ENCODE data around the gene YWHAG.
A peak's percentile ranks its signal among the peaks of the same experiment; 100 is the strongest.
"Not testable (repeated sequence)": the region's sequence is repeated elsewhere in the genome, so short reads cannot be mapped to it uniquely, and the experiment has no call there.

The YWHAG gene

GRCh38 chr7:76292911-76293310, 65.9 kb downstream of the YWHAG start:
- DNase-seq, result not testable (repeated sequence)

GRCh38 chr7:76292213-76292573, 66.6 kb downstream of the YWHAG start:
- DNase-seq, result peak; percentile 29

DNA sequence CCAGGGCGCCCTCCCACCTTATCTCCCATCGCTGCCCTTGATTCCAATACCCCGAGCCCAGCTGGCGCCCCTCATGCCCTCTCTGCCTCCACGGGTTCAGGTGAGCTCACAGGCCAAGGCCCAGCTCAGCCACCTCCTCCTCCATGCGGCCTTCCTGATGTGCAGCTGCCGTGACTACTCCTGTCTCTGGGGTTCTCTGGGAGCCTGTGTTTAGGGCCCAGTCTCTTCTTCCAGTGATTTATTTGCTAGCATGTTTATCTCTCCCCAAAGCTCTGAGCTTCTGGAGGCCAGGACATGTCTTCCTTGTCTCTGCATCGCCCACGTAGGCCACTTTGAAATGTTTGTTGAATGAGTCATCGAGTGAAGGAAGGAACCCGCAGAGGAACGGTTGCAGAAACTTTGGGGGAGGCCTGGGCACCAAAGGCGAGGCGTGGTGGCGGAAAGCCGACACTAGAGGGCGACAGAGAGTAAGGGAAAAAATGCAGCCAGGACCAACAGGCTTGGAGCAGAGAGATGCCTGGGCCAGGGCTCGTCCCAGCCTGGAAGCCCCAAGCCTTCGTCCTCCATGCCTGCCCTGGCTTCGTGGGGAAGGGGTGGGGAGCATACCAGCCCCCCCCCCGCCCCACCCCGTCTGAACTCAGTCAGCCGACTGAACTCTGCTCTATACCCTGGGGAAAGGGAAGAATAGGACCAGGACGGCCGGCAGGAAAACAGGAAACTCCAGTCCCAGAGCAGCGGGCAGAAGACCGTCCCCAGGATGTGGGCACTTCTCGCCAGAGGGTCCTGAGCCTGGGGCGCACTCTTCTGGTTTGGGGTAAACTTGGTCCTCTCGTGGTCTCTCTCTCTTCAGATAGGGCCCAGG, 67.2 kb downstream of the YWHAG start:
- peak; percentile 89 for DNase-seq

DNA sequence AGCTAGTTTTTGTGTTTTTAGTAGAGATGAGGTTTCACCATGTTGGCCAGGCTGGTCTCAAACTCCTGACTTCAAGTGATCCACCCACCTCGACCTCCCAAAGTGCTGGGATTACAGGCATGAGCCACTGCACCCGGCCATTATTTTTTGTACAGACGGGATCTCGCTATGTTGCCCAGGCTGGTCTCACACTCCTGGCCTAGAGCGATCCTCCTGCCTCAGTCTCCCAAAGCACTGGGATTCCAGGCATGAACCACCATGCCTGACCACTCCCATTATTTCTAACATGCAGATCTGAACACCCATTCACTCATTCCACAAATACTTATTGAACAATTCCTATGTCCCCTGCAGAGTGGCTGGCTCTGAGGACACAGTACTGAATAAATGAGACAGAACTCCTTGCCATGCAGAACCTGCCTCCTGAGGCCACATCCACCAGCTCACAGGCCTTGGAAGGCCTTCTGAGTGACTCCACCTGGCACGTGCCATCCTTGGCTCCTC, 67.9 kb downstream of the YWHAG start:
- DNase-seq, result not testable (repeated sequence)

GRCh38 chr7:76286842-76287403, 71.9 kb downstream of the YWHAG start:
- DNase-seq, result no peak

DNA sequence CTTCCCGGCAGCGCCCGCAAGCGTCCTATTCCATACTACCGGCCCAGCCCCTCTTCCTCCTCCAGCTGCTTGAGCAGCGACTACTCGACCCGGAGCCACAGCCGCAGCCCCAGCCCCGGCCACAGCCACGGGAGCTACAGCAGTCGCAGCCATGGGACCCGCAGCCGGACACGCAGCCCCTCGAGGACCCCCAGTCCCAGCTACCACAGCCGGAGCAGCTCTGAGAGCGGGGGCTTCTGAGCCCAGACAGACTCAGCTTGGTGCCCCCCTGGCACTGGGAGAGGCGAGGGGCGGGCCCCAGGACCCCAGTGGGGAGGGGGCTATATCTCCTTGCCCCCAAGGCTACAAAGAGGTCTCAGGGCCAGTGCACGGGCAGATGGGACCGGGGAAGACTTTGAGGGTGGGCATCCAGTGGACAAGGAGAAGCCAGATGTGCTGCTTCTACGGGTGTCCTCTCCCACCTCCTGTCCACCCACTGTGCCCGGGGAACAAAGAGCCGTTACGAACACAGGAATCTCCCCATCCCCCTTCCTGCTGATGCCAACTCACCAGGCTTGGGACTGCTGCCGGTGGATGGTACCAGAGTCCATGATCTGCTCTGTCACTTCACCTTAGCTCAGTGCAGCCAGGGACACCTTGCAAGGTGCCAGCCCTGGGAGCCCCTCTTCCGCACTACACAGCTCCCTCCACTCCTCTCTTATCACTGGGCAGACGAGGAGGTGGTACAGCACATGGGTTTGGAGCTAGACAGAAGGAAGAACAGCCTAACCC, 73.0 kb downstream of the YWHAG start:
- no peak for DNase-seq

DNA sequence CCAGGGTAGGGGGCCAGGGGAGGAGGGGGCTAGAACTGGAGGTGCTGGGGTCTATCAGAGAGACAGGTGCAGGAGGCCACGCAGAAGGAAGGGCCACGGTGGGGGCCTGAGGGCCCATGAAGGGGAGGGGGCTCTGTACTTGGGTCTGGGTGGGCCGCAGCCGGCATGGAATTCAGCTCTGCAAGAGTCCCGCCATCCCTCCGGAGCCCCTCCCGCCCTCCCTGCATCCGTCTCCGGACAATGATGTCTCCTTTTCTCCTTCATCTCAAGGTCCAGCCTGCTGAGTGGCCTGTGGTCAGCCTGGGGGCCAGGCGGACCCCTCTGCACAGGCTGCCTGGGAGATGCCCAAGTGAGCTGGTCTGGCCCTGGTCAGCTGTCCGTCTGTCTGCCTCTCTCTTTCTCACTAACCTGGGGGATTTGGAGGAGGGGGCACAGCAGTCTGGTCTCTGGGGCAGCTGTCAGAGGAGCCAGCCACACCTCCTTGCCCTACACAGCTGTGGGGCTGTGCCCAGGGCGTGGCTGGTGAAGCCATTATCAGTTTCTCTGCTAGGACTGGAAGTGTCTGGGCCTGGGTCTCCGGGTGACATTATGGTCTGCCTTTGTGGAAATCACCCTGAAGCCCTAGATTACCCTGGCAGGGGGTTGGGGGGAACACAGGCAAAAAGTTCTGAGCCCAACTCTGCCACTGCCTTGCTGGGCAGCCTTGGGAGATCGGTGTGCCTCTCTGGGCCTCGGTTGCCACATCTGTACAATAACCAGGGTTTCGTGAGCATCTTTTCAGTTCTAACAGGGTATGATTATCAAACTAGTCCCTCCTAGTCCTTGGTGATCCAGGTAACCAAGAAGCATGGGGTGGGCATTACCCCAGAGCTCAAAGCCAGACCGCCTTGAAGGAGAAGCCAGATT, 75.3 kb downstream of the YWHAG start:
- no peak for DNase-seq

- no peak for DNase-seq
These were observed 76.2 kb downstream of the YWHAG start for GRCh38 chr7:76282344-76283253.

GRCh38 chr7:76281706-76282343, 77.0 kb downstream of the YWHAG start:
- DNase-seq, result no peak

DNA sequence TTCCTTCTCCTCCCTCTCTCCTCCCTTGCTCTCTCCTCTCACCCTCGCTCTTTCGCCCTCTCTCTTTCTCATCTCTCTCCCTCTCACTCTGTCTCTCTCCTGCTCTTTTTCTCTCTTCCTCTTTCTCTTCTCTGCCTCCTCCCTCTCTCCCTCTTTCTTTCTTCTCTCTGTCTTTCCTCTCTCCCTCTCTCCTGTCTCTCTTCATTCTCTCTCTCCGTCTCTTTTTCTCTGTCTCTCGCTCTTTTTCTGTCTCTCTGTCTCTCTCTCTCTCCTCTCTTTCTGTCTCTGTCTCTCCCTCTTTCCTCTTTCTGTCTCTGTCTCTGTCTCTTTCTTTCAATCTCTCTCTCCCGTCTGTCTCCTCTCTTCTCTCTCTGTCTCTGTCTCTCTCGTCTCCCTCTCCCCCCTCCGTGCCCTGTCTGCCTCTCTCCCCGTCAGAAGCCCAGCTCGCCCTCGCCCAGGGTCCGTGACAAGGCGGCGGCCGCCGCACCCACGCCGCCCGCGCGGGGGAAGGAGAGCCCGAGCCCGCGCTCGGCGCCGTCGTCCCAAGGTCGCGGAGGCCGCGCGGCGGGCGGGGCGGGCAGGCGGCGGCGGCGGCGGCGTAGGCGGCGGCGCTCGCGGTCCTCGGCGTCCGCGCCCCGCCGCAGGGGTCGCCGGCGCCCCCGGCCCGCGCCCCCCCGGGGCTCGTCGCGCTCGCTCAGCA, 77.6 kb downstream of the YWHAG start:
- no peak for DNase-seq

GRCh38 chr7:76280408-76280807, 78.4 kb downstream of the YWHAG start:
- DNase-seq, result no peak

- peak; percentile 22 for DNase-seq
These were observed 80.3 kb downstream of the YWHAG start for GRCh38 chr7:76278540-76278939.
